ENCODE measurements around the gene AGRN. TPM values are rescaled to one million over a fixed set of nuclear protein-coding genes. Genes with fewer than 3 reads are reported as not detected.
"Not testable (repeated sequence)": the region's sequence is repeated elsewhere in the genome, so short reads cannot be mapped to it uniquely, and the experiment has no call there.

Gene AGRN
- total RNA-seq, 4 donors from 2014 or later: 8.2 to 86.9 (median 26.2) TPM

- no peak for DNase-seq
- H3K4me3 ChIP-seq: no peak overlapping the region
- no peak for TF ChIP-seq POLR2A (IDR thresholded peaks at IDR 0.05)
- no peak for TF ChIP-seq CTCF (IDR thresholded peaks at IDR 0.05)
- peaks cover 0 to 4% of the 10 kb centered on the region in 2 donors for H3K4me1 ChIP-seq
- H3K27ac ChIP-seq: no peak overlapping the region
- no peaks in the 10 kb centered on the region for H3K36me3 ChIP-seq
- H3K27me3 ChIP-seq: peaks cover 0 to 2% of the 10 kb centered on the region in 2 donors
- no peaks in the 10 kb centered on the region for H3K9me3 ChIP-seq
- intact Hi-C loops (cut with DNase I; ENCODE audit: low total_unique reads): no loop called here
These were observed 54.8 kb downstream of the AGRN start for GRCh38 chr1:1074631-1075147.

- no peaks in the 10 kb centered on the region for H3K9me3 ChIP-seq
- TF ChIP-seq POLR2A (IDR thresholded peaks at IDR 0.05) (no peak), CTCF (IDR thresholded peaks at IDR 0.05) (no peak)
- no peak overlapping the region for H3K27ac ChIP-seq
- intact Hi-C loops (cut with DNase I; ENCODE audit: low total_unique reads): no loop called here
- H3K4me1 ChIP-seq: peaks cover 0 to 10% of the 10 kb centered on the region in 2 donors
- no peaks in the 10 kb centered on the region for H3K36me3 ChIP-seq
- H3K27me3 ChIP-seq: no peaks in the 10 kb centered on the region
- DNase-seq: no peak
- no peak overlapping the region for H3K4me3 ChIP-seq
These were observed 55.4 kb downstream of the AGRN start for GRCh38 chr1:1075148-1075935.

- intact Hi-C loops (cut with DNase I; ENCODE audit: low total_unique reads); H3K27ac ChIP-seq; H3K27me3 ChIP-seq; H3K4me3 ChIP-seq; H3K36me3 ChIP-seq; DNase-seq; H3K9me3 ChIP-seq: not testable (repeated sequence)
- H3K4me1 ChIP-seq: peaks cover 0 to 11% of the 10 kb centered on the region in 2 donors
These were observed 57.5 kb downstream of the AGRN start for GRCh38 chr1:1077396-1077795.

- H3K27me3 ChIP-seq: no peaks in the 10 kb centered on the region
- no peak for TF ChIP-seq CTCF (IDR thresholded peaks at IDR 0.05)
- no peak for TF ChIP-seq POLR2A (IDR thresholded peaks at IDR 0.05)
- peak overlapping the region in 1 of 2 donors; percentile 47 for H3K27ac ChIP-seq
- peaks cover 0 to 11% of the 10 kb centered on the region in 2 donors for H3K4me1 ChIP-seq
- H3K9me3 ChIP-seq: no peaks in the 10 kb centered on the region
- no peaks in the 10 kb centered on the region for H3K36me3 ChIP-seq
- H3K4me3 ChIP-seq: peak overlapping the region; percentile 8 to 25
- DNase-seq: peak; percentile 67 to 71
- intact Hi-C loops (cut with DNase I; ENCODE audit: low total_unique reads): no loop called here
These were observed 59.6 kb downstream of the AGRN start for GRCh38 chr1:1079408-1080121.

DNA sequence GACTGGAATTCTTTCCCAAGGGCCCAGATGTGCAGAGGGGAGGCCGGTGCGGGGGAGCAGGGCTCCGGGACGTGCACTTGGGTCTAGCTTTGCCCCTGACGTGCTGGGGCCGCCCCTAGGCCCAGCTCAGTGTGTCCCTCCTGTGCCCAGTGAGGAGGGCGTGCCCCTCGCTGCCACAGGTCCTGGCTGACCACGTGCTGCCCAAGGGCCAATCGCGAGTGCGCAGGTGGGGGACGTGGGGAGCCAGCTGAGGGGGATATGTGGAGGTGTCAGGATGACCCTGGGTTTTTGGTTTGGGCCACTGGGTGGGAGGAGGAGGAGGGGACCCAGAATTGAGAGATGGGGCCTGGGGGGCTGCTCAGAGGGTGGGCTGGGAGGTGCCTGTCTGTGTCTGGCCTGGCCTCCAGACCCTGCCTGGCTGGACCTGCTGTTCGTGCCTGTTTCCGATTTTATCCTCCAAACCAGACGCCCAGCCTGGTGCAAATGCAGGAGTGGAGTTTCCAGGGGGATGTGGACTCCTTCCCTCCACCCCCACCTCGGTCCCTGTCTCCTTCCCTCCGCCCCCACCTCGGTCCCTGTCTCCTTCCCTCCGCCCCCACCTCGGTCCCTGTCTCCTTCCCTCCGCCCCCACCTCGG, 60.3 kb downstream of the AGRN start:
- H3K27ac ChIP-seq: peak overlapping the region in 1 of 2 donors; percentile 47
- TF ChIP-seq CTCF (IDR thresholded peaks at IDR 0.05): no peak
- no peak for TF ChIP-seq POLR2A (IDR thresholded peaks at IDR 0.05)
- peaks cover 0 to 11% of the 10 kb centered on the region in 2 donors for H3K4me1 ChIP-seq
- peak overlapping the region; percentile 8 to 25 for H3K4me3 ChIP-seq
- no peaks in the 10 kb centered on the region for H3K27me3 ChIP-seq
- DNase-seq: peak in 1 of 2 donors; percentile 49
- intact Hi-C loops (cut with DNase I; ENCODE audit: low total_unique reads): no loop called here
- H3K9me3 ChIP-seq: no peaks in the 10 kb centered on the region
- H3K36me3 ChIP-seq: no peaks in the 10 kb centered on the region
